ENCODE results near the gene TMEM185B.

GRCh38 chr2:120204417-120204816 is 18.8 kb downstream of the TMEM185B start:
- no peak for TF ChIP-seq CTCF (IDR thresholded peaks at IDR 0.05 in 8 of 11, conservative IDR thresholded peaks at IDR 0.05 in 3 of 11)
- TF ChIP-seq POLR2A (IDR thresholded peaks at IDR 0.05): no peak
